Liver (tissue), 9 donors: Measurements from ENCODE around the gene TMEM176B. TPM values are rescaled to one million over a fixed set of nuclear protein-coding genes. Genes with fewer than 3 reads are reported as not detected.

Source experiments
- DNase-seq: peaks from one replicate; pipeline ENCODE4 v3.0.0-alpha.2; 2017; ENCODE audit warnings: low spot score
- H3K27ac ChIP-seq, 2 donors: one replicate each; pipeline ENCODE4 v1.7.0; 2013; ENCODE audit warnings: inconsistent platforms in 2 of 2, low read length in 2 of 2, control low read depth in 1 of 2, low read depth in 1 of 2, mild to moderate bottlenecking in 1 of 2
- H3K27me3 ChIP-seq, 4 donors: one replicate each; pipeline versions ENCODE4 v1.6.1 to v1.7.0; 2013; ENCODE audit warnings: low read length in 3 of 4, inconsistent platforms in 1 of 4, mild to moderate bottlenecking in 1 of 4, moderate library complexity in 1 of 4; ENCODE audit not compliant: control insufficient read depth in 4 of 4, insufficient read depth in 4 of 4
- H3K36me3 ChIP-seq, 4 donors: one replicate each; pipeline versions ENCODE4 v1.6.1 to v1.7.0; 2013; ENCODE audit warnings: low read length in 3 of 4, mild to moderate bottlenecking in 3 of 4, low read depth in 1 of 4, moderate library complexity in 1 of 4; ENCODE audit not compliant: control insufficient read depth in 4 of 4, insufficient read depth in 3 of 4
- H3K4me1 ChIP-seq, 4 donors: one replicate each; pipeline versions ENCODE4 v1.6.1 to v1.7.0; 2013; ENCODE audit warnings: low read length in 3 of 4, mild to moderate bottlenecking in 3 of 4, moderate library complexity in 1 of 4; ENCODE audit not compliant: control insufficient read depth in 4 of 4, insufficient read depth in 4 of 4
- H3K4me3 ChIP-seq, 3 donors: one replicate each; pipeline versions ENCODE4 v1.6.1 to v1.7.0; 2013; ENCODE audit warnings: low read length in 3 of 3, control low read depth in 1 of 3, low read depth in 1 of 3, mild to moderate bottlenecking in 1 of 3
- H3K9ac ChIP-seq, 2 donors: one replicate each; pipeline ENCODE4 v1.7.0; 2013; ENCODE audit warnings: low read length in 2 of 2, mild to moderate bottlenecking in 2 of 2, moderate library complexity in 2 of 2, control low read depth in 1 of 2, low read depth in 1 of 2
- H3K9me3 ChIP-seq, 4 donors: one replicate each; pipeline versions ENCODE4 v1.6.1 to v1.7.0; 2013; ENCODE audit warnings: low read length in 3 of 4; ENCODE audit not compliant: control insufficient read depth in 4 of 4
- ATF3 ChIP-seq: IDR thresholded peaks from 2 replicates; pipeline ENCODE4 v1.6.1; 2016; ENCODE audit warnings: antibody characterized with exemption
- CTCF ChIP-seq: fragments of 150-350 bp; IDR thresholded peaks from 2 replicates; pipeline ENCODE4 v1.5.1; 2017; ENCODE audit warnings: improper control_type of control experiment, low read depth, low read length; ENCODE audit not compliant: missing input control
- EGR1 ChIP-seq, 2 donors: IDR thresholded peaks; 2 replicates each; pipeline ENCODE4 v1.6.1; 2016 to 2018; ENCODE audit warnings: antibody characterized with exemption in 2 of 2, low read depth in 2 of 2
- FOXA1 ChIP-seq: IDR thresholded peaks from 2 replicates; pipeline ENCODE4 v1.6.1; 2016; ENCODE audit warnings: antibody characterized with exemption
- FOXA2 ChIP-seq: IDR thresholded peaks from 2 replicates; pipeline ENCODE4 v1.6.1; 2016; ENCODE audit warnings: antibody characterized with exemption
- GABPA ChIP-seq, 2 donors: IDR thresholded peaks in 1 of 2; conservative IDR thresholded peaks in 1 of 2; 2 replicates each; pipeline ENCODE4 v1.6.1; 2016; ENCODE audit warnings: antibody characterized with exemption in 2 of 2, mild to moderate bottlenecking in 1 of 2, moderate library complexity in 1 of 2
- HNF4A ChIP-seq, 2 donors: conservative IDR thresholded peaks; 2 replicates each; pipeline ENCODE4 v1.6.1; 2016; ENCODE audit warnings: antibody characterized with exemption in 2 of 2, mild to moderate bottlenecking in 2 of 2
- HNF4G ChIP-seq: IDR thresholded peaks from 2 replicates; pipeline ENCODE4 v1.6.1; 2016; ENCODE audit warnings: antibody characterized with exemption
- JUND ChIP-seq, 2 donors: IDR thresholded peaks; 2 replicates each; pipeline ENCODE4 v1.6.1; 2016; ENCODE audit warnings: antibody characterized with exemption in 2 of 2
- MAX ChIP-seq: IDR thresholded peaks from 2 replicates; pipeline ENCODE4 v1.6.1; 2016; ENCODE audit warnings: antibody characterized with exemption
- NR2F2 ChIP-seq: IDR thresholded peaks from 2 replicates; pipeline ENCODE4 v1.6.1; 2016; ENCODE audit warnings: antibody characterized with exemption
- RAD21 ChIP-seq, 2 donors: IDR thresholded peaks; 2 replicates each; pipeline ENCODE4 v1.6.1; 2016; ENCODE audit warnings: antibody characterized with exemption in 2 of 2, mild to moderate bottlenecking in 2 of 2
- REST ChIP-seq: IDR thresholded peaks from 2 replicates; pipeline ENCODE4 v1.6.1; 2016; ENCODE audit warnings: antibody characterized with exemption, mild to moderate bottlenecking
- RXRA ChIP-seq, 2 donors: IDR thresholded peaks; 2 replicates each; pipeline ENCODE4 v1.6.1; 2017 to 2018; ENCODE audit warnings: antibody characterized with exemption in 2 of 2, mild to moderate bottlenecking in 1 of 2
- SP1 ChIP-seq: IDR thresholded peaks from 2 replicates; pipeline ENCODE4 v1.6.1; 2018; ENCODE audit warnings: antibody characterized with exemption, mild to moderate bottlenecking
- TAF1 ChIP-seq: conservative IDR thresholded peaks from 2 replicates; pipeline ENCODE4 v1.6.1; 2016; ENCODE audit warnings: antibody characterized with exemption, mild to moderate bottlenecking
- YY1 ChIP-seq: IDR thresholded peaks from 2 replicates; pipeline ENCODE4 v1.6.1; 2016; ENCODE audit warnings: antibody characterized with exemption, mild to moderate bottlenecking
- ZBTB33 ChIP-seq: IDR thresholded peaks from 2 replicates; pipeline ENCODE4 v1.6.1; 2016; ENCODE audit warnings: antibody characterized with exemption
- WGBS: extraction: QIAGEN DNeasy Blood & Tissue Kit; methylation state at CpG from one replicate; pipeline ENCODE4 v1.1.7; 2013; 5-methylcytosine and 5-hydroxymethylcytosine counted together
- polyA plus RNA-seq, 2 donors: library from polyadenylated mRNA; stranded (reverse) in 1 of 2; unstranded in 1 of 2; fragments of 200-250 nt in 1 of 2; fragments of >200 nt in 1 of 2; fragmentation: Nextera tagmentation in 1 of 2; extraction: Ambion mirVana in 1 of 2; gene quantifications; one replicate each; pipeline versions ENCODE4 v1.2.1 to v1.2.3, GENCODE V29; 2013 to 2015
- total RNA-seq, 2 donors: library from RNA; depleted of rRNA; stranded (reverse); fragments of >200 nt; gene quantifications; one replicate each; pipeline ENCODE4 v1.2.3, GENCODE V29; 2014
- donor health status: healthy.
- donor health status: healthy.
- donor health status: healthy.
- donor health status: healthy.
- donor health status: healthy.

Gene TMEM176B
- total and polyA plus RNA-seq, 4 donors: 382 to 1,317 (median 999) TPM

- Histone ChIP-seq H3K36me3 (no peaks in the 10 kb centered on the region), H3K9ac (peak overlapping the region in 1 of 2 donors; percentile 40), H3K27me3 (no peaks in the 10 kb centered on the region), H3K9me3 (peaks cover 0 to 1% (median 0%) of the 10 kb centered on the region in 4 donors), H3K27ac (peak overlapping the region; percentile 44 to 80), H3K4me3 (no peak overlapping the region), H3K4me1 (peaks cover 4 to 27% (median 16%) of the 10 kb centered on the region in 4 donors)
- 42% methylated on average over 4 of the region's 4 CpGs for WGBS
- DNase-seq: no peak
- TF ChIP-seq RAD21 (IDR thresholded peaks at IDR 0.05) (peak; percentile 50 to 61), NR2F2 (peak; percentile 94), YY1 (no peak), ZBTB33 (peak; percentile 76), TAF1 (peak; percentile 23), ATF3 (peak; percentile 46), MAX (peak; percentile 87), HNF4A (conservative IDR thresholded peaks at IDR 0.05) (peak; percentile 98), GABPA (IDR thresholded peaks at IDR 0.05 in 1 of 2, conservative IDR thresholded peaks at IDR 0.05 in 1 of 2) (peak in 1 of 2 donors; percentile 35), HNF4G (peak; percentile 91), FOXA1 (peak; percentile 72), JUND (IDR thresholded peaks at IDR 0.05) (peak; percentile 78 to 87), FOXA2 (peak; percentile 54), SP1 (peak; percentile 95), EGR1 (IDR thresholded peaks at IDR 0.05; ENCODE audit: low read depth in 2 of 2) (peak in 1 of 2 donors; percentile 39), CTCF (peak; percentile 55), REST (peak; percentile 68), RXRA (IDR thresholded peaks at IDR 0.05) (peak; percentile 95 to 97)
Observed at GRCh38 chr7:150769768-150770167, 30.4 kb downstream of the TMEM176B start.
